Heart left ventricle (tissue), 16 donors: ENCODE results near the gene PRSS2. TPM values are rescaled to one million over a fixed set of nuclear protein-coding genes. Genes with fewer than 3 reads are reported as not detected.
"Not testable (repeated sequence)": the region's sequence is repeated elsewhere in the genome, so short reads cannot be mapped to it uniquely, and the experiment has no call there.

Experiments
- ATAC-seq, 4 donors: fragments of 200-7000 bp; cut with Tn5 transposase; one replicate each; pipeline ENCODE4 v1.9.1; 2020 to 2022; ENCODE audit warnings: moderate library complexity in 4 of 4, mild to moderate bottlenecking in 3 of 4, moderate number of reproducible peaks in 1 of 4
- DNase-seq, 5 donors: peaks; one replicate each; pipeline ENCODE4 v3.0.0-alpha.2; 2020
- H3K27ac ChIP-seq, 12 donors: fragments of 200-600 bp; sonication (generic) in 4 of 12; one replicate each; pipeline versions ENCODE4 v1.5.0 to v1.8.0; 2016 to 2022; ENCODE audit warnings: mild to moderate bottlenecking in 2 of 12
- H3K27me3 ChIP-seq, 9 donors: fragments of 200-600 bp; sonication (generic) in 2 of 9; one replicate each; pipeline versions ENCODE4 v1.5.1 to v1.8.0; 2016 to 2022; ENCODE audit warnings: mild to moderate bottlenecking in 3 of 9
- H3K36me3 ChIP-seq, 9 donors: fragments of 200-600 bp; sonication (generic) in 2 of 9; one replicate each; pipeline versions ENCODE4 v1.5.0 to v1.8.0; 2018 to 2022; ENCODE audit warnings: mild to moderate bottlenecking in 2 of 9
- H3K4me1 ChIP-seq, 12 donors: fragments of 200-600 bp; sonication (generic) in 4 of 12; one replicate each; pipeline versions ENCODE4 v1.5.0 to v1.8.0; 2016 to 2022; ENCODE audit warnings: mild to moderate bottlenecking in 3 of 12
- H3K4me3 ChIP-seq, 12 donors: fragments of 200-600 bp; sonication (generic) in 4 of 12; one replicate each; pipeline versions ENCODE4 v1.5.0 to v1.8.0; 2017 to 2022; ENCODE audit warnings: mild to moderate bottlenecking in 9 of 12, moderate library complexity in 4 of 12
- H3K9me3 ChIP-seq, 12 donors: fragments of 200-600 bp; sonication (generic) in 4 of 12; one replicate each; pipeline versions ENCODE4 v1.5.0 to v1.8.0; 2016 to 2022; ENCODE audit warnings: mild to moderate bottlenecking in 1 of 12
- CTCF ChIP-seq, 12 donors: fragments of 200-600 bp; sonication (generic) in 4 of 12; IDR thresholded peaks; one replicate each; pipeline versions ENCODE4 v1.5.0 to v1.8.0; 2018 to 2022; ENCODE audit warnings: antibody characterized with exemption in 12 of 12, mild to moderate bottlenecking in 5 of 12
- POLR2A ChIP-seq, 2 donors: fragments of 450-650 bp; IDR thresholded peaks; one replicate each; pipeline ENCODE4 v1.6.1; 2017; ENCODE audit warnings: antibody characterized with exemption in 2 of 2, mild to moderate bottlenecking in 2 of 2, moderate library complexity in 2 of 2
- WGBS, 4 donors: extraction: QIAGEN DNeasy Blood & Tissue Kit in 2 of 4; methylation state at CpG; one replicate each; pipeline versions ENCODE4 v1.1.5 to v1.1.7; 2013 to 2018; 5-methylcytosine and 5-hydroxymethylcytosine counted together
- intact Hi-C, 10 donors: fragments of 100-400 bp; cut with DNase I; formaldehyde crosslinking; loops; one replicate each; pipeline versions ENCODE4 v1.11.1 to v1.14.2; 2022
- polyA plus RNA-seq, 2 donors: library from polyadenylated mRNA; stranded (reverse); fragments of 200-250 nt; gene quantifications; one replicate each; pipeline ENCODE4 v1.2.3, GENCODE V29; 2013
- total RNA-seq, 9 donors: library from RNA; depleted of rRNA in 2 of 9; stranded (reverse); fragments of >200 nt in 2 of 9; fragmentation: NEBNext Ultra II Directional in 3 of 9; extraction: Animal tissue kit (Norgen Biotek cat#: 25700) in 3 of 9; gene quantifications; one replicate each; pipeline versions ENCODE4 v1.1.0 to v1.2.4, GENCODE V29; 2016 to 2023
- donor health status: ischemic (EF 13 %, LVEDD 7.1; RV severe dilation, severe dysfunction).
- donor health status: healthy with polysubstance abuse.
- donor health status: DM: no; HTN: yes; CAD: no.
- donor health status: DM: no; HTN: no; CAD: no.
- donor health status: ischemic (EF 25% LVEDD 6.9; RV normal size, moderate dysfunction).
- donor health status: ischemic (EF 25% LVEDD 5.7; RV mildly dilated, moderate dysfunction).
- donor health status: healthy.
- donor health status: DM: yes; HTN: yes; CAD: no.
- donor health status: ischemic (EF 35%, LVEDD 5.7; RV mildly dilated, moderate dysfunction).
- donor health status: nonischemic (EF 11% LVEDD 7.7; RV severe dilation, severe dysfunction).
- donor health status: DM: yes; HTN: yes; CAD: no.
- donor health status: PGD.
- donor health status: ischemic (EF 29% LVEDD 5.4; RV normal size, mild dysfunction).
- donor health status: nonischemic (EF 23%, LVEDD 6.1; RV moderate dilation, normal function).

The PRSS2 gene
- total and polyA plus RNA-seq, 11 donors, result 1.0 to 8.4 (median 5.9) TPM; not detected in 5

- TF ChIP-seq CTCF (IDR thresholded peaks at IDR 0.05), result no peak
- no peak for TF ChIP-seq POLR2A (IDR thresholded peaks at IDR 0.05)
- peaks cover 0 to 20% (median 9%) of the 10 kb centered on the region in 12 donors for H3K4me1 ChIP-seq
- no peak overlapping the region for H3K27ac ChIP-seq
- DNase-seq (no peak), ATAC-seq (no peak)
- H3K27me3 ChIP-seq, result no peaks in the 10 kb centered on the region
- H3K9me3 ChIP-seq, result peaks cover 0 to 2% (median 0%) of the 10 kb centered on the region in 12 donors
- H3K36me3 ChIP-seq, result no peaks in the 10 kb centered on the region
- intact Hi-C loops, result no loop called here
- WGBS, 4 donors, result 52 to 62% (median 57%) methylated on average over 2 of the region's 2 CpGs
- H3K4me3 ChIP-seq, result no peak overlapping the region
Measured at GRCh38 chr7:142739923-142740492, 30.8 kb upstream of the PRSS2 start.

- ATAC-seq (no peak), DNase-seq (no peak)
- peaks cover 0 to 20% (median 9%) of the 10 kb centered on the region in 12 donors for H3K4me1 ChIP-seq
- WGBS, 4 donors, result 71 to 77% (median 74%) methylated on average over 5 of the region's 5 CpGs
- TF ChIP-seq POLR2A (IDR thresholded peaks at IDR 0.05) (no peak), CTCF (IDR thresholded peaks at IDR 0.05) (no peak)
- no peaks in the 10 kb centered on the region for H3K27me3 ChIP-seq
- no peaks in the 10 kb centered on the region for H3K9me3 ChIP-seq
- peak overlapping the region in 3 of 12 donors; percentile 63 to 87 (median 65) for H3K27ac ChIP-seq
- H3K36me3 ChIP-seq, result no peaks in the 10 kb centered on the region
- intact Hi-C loops, result no loop called here
- H3K4me3 ChIP-seq, result no peak overlapping the region
Measured at GRCh38 chr7:142740786-142741185, 30.0 kb upstream of the PRSS2 start.

GRCh38 chr7:142741932-142742331 lies 28.8 kb upstream of the PRSS2 start:
- ATAC-seq (peak; percentile 94 to 98 (median 96)), DNase-seq (peak in 4 of 5 donors; percentile 35 to 62 (median 54))
- intact Hi-C loops, H3K9me3 ChIP-seq, H3K4me3 ChIP-seq, H3K27me3 ChIP-seq, H3K36me3 ChIP-seq: not testable (repeated sequence)
- Histone ChIP-seq H3K27ac (peak overlapping the region in 11 of 12 donors; percentile 24 to 87 (median 63)), H3K4me1 (peaks cover 0 to 20% (median 9%) of the 10 kb centered on the region in 12 donors)
- peak in 1 of 12 donors; percentile 12 for TF ChIP-seq CTCF (IDR thresholded peaks at IDR 0.05)

GRCh38 chr7:142745091-142745635 lies 25.6 kb upstream of the PRSS2 start:
- Histone ChIP-seq H3K9me3 (no peaks in the 10 kb centered on the region), H3K4me1 (peaks cover 0 to 20% (median 9%) of the 10 kb centered on the region in 12 donors), H3K27ac (no peak overlapping the region), H3K36me3 (no peaks in the 10 kb centered on the region), H3K27me3 (no peaks in the 10 kb centered on the region), H3K4me3 (no peak overlapping the region)
- TF ChIP-seq CTCF (IDR thresholded peaks at IDR 0.05) (no peak), POLR2A (IDR thresholded peaks at IDR 0.05) (no peak)
- intact Hi-C loops, result no loop called here
- ATAC-seq, result no peak
- DNase-seq, result no peak
- whole genome bisulfite sequencing, 4 donors, result 57 to 66% (median 63%) methylated on average over 1 of the region's 1 CpG
